GM12801 (cell line): ENCODE measurements around the gene CASR.

Experiments
- TF ChIP-seq, protein P1 (sequence below): IDR thresholded peaks from one replicate; pipeline ENCODE4 v1.5.1; 2011; ENCODE audit warnings: control low read depth; ENCODE audit not compliant: insufficient read length; ENCODE audit errors: extremely low read depth

The CASR gene, protein sequence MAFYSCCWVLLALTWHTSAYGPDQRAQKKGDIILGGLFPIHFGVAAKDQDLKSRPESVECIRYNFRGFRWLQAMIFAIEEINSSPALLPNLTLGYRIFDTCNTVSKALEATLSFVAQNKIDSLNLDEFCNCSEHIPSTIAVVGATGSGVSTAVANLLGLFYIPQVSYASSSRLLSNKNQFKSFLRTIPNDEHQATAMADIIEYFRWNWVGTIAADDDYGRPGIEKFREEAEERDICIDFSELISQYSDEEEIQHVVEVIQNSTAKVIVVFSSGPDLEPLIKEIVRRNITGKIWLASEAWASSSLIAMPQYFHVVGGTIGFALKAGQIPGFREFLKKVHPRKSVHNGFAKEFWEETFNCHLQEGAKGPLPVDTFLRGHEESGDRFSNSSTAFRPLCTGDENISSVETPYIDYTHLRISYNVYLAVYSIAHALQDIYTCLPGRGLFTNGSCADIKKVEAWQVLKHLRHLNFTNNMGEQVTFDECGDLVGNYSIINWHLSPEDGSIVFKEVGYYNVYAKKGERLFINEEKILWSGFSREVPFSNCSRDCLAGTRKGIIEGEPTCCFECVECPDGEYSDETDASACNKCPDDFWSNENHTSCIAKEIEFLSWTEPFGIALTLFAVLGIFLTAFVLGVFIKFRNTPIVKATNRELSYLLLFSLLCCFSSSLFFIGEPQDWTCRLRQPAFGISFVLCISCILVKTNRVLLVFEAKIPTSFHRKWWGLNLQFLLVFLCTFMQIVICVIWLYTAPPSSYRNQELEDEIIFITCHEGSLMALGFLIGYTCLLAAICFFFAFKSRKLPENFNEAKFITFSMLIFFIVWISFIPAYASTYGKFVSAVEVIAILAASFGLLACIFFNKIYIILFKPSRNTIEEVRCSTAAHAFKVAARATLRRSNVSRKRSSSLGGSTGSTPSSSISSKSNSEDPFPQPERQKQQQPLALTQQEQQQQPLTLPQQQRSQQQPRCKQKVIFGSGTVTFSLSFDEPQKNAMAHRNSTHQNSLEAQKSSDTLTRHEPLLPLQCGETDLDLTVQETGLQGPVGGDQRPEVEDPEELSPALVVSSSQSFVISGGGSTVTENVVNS

DNA sequence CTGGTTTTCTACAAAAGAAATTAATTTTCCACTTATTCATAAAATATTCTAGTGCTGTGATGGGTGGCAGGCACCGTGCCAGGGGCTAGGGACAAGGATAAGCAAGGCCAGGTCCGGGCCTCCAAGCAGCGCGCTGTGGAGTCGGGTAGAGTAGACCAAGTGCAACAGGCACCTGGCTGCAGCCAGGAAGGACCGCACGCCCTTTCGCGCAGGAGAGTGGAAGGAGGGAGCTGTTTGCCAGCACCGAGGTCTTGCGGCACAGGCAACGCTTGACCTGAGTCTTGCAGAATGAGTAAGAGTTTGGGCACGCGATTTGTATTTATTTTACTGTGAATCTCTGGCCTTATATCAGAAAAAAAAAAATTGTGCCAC lies at the start of gene CASR:
TSS of gene CASR (plus strand) at position 148 of the 372 bp plus-strand sequence. CDS start 70,522 bp downstream, outside the sequence.
- TF ChIP-seq, protein P1, sequence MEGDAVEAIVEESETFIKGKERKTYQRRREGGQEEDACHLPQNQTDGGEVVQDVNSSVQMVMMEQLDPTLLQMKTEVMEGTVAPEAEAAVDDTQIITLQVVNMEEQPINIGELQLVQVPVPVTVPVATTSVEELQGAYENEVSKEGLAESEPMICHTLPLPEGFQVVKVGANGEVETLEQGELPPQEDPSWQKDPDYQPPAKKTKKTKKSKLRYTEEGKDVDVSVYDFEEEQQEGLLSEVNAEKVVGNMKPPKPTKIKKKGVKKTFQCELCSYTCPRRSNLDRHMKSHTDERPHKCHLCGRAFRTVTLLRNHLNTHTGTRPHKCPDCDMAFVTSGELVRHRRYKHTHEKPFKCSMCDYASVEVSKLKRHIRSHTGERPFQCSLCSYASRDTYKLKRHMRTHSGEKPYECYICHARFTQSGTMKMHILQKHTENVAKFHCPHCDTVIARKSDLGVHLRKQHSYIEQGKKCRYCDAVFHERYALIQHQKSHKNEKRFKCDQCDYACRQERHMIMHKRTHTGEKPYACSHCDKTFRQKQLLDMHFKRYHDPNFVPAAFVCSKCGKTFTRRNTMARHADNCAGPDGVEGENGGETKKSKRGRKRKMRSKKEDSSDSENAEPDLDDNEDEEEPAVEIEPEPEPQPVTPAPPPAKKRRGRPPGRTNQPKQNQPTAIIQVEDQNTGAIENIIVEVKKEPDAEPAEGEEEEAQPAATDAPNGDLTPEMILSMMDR: no peak

DNA sequence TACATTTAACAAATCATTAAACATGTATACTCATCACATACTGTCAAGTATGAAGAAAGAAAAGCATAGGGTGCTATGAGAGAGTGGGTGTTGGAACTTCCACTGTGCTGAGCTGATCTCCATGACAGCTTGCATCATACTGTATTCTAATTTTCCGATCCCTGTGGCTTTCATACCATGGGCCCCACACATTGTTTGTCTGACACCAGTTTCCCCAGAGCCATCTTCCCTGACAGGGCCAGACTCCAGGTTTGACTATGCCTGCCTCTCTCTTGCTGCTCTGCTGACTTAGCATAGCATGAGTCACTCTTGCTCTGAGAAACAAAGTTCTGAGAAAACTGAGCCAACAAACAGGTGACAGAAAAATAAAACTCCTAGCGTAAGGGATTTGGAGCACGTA lies 37.0 kb upstream of the CASR start:
- TF ChIP-seq, protein P1: no peak

DNA sequence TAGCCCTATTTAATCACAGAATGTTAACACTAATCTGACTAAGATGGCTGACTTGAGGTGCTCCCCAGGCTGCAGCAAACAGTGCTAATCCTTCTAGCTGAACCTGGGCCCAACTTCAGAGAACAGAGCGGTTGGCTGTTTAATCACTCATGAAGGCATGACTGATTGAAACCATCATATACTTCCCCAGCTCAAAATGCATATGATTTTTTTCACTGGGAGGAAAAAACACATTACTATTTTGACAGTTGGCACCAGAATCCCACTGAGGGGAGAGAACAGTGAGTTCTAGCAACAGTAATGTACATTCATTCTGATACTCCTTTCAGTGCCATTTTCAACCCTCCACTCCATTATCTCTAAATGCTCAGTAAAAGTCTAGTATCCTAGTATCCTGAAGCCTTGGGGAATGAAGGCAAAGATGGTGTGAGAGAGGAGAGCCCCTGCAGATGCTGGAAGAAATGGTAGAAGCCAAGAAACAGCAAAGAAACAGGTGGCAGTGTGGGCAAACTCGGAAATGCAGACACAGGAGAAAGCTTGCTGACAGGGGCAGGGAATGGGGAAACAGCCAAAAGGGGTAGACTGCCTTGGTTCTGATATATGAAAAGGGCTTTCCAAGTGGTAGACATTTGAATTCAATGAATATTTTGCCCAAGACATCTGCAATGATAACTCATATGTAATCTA lies 34.4 kb upstream of the CASR start:
- TF ChIP-seq, protein P1: no peak

DNA sequence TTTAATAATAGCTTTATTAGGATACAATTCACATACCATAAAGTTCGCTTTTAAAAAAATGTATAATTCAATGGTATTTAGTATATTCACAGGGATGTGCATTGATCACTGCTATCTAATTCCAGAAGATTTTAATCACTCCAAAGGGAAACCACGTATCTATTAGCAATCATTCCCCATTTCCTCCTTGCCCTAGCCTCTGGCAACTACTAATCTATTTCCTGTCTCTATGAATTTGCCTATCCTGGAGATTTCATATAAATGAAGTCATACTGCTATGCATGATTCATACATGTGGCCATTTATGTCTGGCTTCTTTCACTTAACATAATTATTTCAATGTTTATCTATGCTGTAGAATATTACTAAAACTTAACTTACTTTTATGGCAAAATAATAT lies 32.0 kb upstream of the CASR start:
- TF ChIP-seq, protein P1: no peak

DNA sequence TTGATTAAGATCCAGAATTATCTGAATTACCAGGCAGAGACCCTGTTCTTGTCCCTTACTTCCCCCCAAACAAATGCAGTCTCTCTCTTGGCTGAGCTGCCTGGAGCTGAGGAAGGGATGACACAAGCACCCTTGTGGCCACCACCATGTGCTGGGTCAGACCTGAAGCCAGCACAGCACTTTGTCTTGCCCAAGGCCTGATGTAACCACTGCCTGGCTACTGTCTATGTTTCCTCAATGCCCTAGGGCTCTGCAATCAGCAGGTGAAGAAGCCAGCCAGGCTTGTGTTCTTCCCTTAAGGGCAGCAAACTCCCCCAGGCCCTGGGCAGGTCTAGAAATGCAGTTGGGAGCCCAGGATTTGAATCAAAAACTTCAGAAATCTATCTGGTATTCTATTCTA lies 15.8 kb upstream of the CASR start:
- TF ChIP-seq, protein P1: no peak

DNA sequence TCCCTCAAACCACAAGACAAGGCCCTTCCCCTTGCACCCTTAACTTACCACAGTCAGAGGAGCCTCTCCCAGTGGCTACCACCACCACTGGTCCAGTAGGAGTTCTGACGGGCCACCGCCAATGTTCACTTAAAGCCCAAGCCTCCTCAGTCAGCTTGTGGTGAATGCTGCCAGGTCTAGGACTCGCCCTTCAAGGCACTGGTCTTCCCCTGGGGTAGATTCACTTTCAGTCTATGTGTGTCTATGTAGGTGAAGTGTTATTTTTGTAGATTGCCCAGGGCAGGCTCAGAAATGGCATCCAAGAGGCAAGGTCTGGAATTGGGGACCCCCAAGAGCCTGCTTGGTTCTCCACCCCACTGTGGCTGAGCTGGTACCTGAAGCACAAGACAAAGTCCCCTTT lies 15.4 kb upstream of the CASR start:
- TF ChIP-seq, protein P1: no peak
